ENCODE data around the gene ATG10. TPM values are rescaled to one million over a fixed set of nuclear protein-coding genes. Genes with fewer than 3 reads are reported as not detected.
"Not testable (repeated sequence)": the region's sequence is repeated elsewhere in the genome, so short reads cannot be mapped to it uniquely, and the experiment has no call there.

The ATG10 gene
- total RNA-seq, 4 donors from 2014 or later, result 6.0 to 16.4 (median 10.2) TPM

GRCh38 chr5:82050955-82051354, 79.1 kb downstream of the ATG10 start:
- Histone ChIP-seq H3K36me3 (no peaks in the 10 kb centered on the region), H3K27ac (no peak overlapping the region), H3K4me1 (peaks cover 0 to 5% (median 0%) of the 10 kb centered on the region in 3 donors), H3K27me3 (no peaks in the 10 kb centered on the region), H3K9me3 (no peaks in the 10 kb centered on the region), H3K4me3 (no peak overlapping the region)
- 94 to 96% methylated on average over 4 of the region's 4 CpGs for WGBS, 2 donors (ENCODE audit: low coverage in 1 of 2)
- ATAC-seq, result no peak
- TF ChIP-seq POLR2AphosphoS5 (IDR thresholded peaks at IDR 0.05) (no peak), POLR2A (IDR thresholded peaks at IDR 0.05) (no peak), EP300 (IDR thresholded peaks at IDR 0.05) (no peak), CTCF (IDR thresholded peaks at IDR 0.05) (no peak)

DNA sequence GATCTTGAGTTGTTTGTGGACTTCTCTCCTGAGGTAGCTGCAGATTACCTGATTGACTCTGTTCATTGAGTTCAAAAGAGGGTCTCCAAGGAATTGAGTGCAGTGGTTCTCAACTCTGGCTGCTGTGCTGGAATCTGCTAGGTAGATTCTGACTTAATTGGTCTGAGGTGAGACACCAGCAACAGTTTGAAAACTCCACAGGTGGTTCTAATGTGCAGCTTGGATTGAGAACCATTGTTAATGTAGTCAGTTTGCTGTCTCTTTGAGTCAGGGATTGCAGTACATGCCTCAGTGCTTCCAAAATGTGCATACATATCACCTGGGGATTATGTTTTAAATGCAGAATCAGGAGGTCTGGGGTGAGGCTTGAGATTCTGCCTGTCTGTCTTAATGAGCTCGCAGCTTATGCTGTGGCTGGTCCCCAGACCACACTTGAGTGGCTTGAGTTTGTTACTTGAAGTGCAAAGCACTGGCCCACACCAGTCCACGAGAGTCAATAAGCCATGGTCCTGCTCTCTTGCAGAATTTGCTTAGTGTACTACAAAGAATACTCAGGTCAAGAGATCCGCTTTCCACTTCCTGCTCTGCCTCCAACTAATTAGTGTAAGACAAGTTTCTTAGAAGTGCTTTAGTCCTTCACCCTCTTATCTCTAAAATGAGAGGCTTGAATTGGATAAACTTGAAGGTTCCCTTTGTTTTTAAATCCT, 82.3 kb downstream of the ATG10 start:
- TF ChIP-seq EP300 (IDR thresholded peaks at IDR 0.05) (no peak), CTCF (IDR thresholded peaks at IDR 0.05) (no peak), POLR2A (IDR thresholded peaks at IDR 0.05) (no peak), POLR2AphosphoS5 (IDR thresholded peaks at IDR 0.05) (no peak)
- 100% methylated on average over 3 of the region's 3 CpGs; no CpG with 5 or more reads in 1 of the 2 donors for WGBS, 2 donors (ENCODE audit: low coverage in 1 of 2)
- H3K9me3 ChIP-seq, result no peaks in the 10 kb centered on the region
- H3K27me3 ChIP-seq, result no peaks in the 10 kb centered on the region
- no peak overlapping the region for H3K27ac ChIP-seq
- no peaks in the 10 kb centered on the region for H3K4me1 ChIP-seq
- no peaks in the 10 kb centered on the region for H3K36me3 ChIP-seq
- no peak overlapping the region for H3K4me3 ChIP-seq
- no peak for ATAC-seq

- Histone ChIP-seq H3K36me3 (no peaks in the 10 kb centered on the region), H3K9me3 (no peaks in the 10 kb centered on the region), H3K27ac (no peak overlapping the region), H3K4me1 (no peaks in the 10 kb centered on the region), H3K4me3 (no peak overlapping the region), H3K27me3 (no peaks in the 10 kb centered on the region)
- TF ChIP-seq POLR2AphosphoS5 (IDR thresholded peaks at IDR 0.05) (no peak), CTCF (IDR thresholded peaks at IDR 0.05) (no peak), EP300 (IDR thresholded peaks at IDR 0.05) (no peak), POLR2A (IDR thresholded peaks at IDR 0.05) (no peak)
- ATAC-seq, result no peak
Measured at GRCh38 chr5:82057051-82057450, 85.2 kb downstream of the ATG10 start.

DNA sequence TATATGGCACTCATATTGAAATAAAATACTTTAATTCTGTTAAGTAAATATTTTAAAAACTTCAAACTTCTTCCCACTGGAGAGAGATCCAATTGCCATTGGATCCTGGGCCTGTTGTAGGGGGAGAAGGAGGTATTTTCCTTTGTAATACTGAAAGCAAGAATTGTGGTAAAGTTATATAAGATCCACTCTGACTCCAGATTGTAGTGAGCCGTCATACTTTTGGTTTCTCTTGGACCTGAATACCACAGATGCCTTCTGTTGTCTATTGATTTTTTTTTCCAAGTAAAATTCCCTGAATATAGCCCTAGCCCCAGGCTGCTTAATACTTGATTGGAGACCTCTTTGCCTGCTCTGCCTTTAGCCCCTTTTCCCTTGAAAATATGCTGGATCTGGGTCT, 86.9 kb downstream of the ATG10 start:
- TF ChIP-seq CTCF (IDR thresholded peaks at IDR 0.05) (no peak), EP300 (IDR thresholded peaks at IDR 0.05) (no peak), POLR2A (IDR thresholded peaks at IDR 0.05) (no peak), POLR2AphosphoS5 (IDR thresholded peaks at IDR 0.05) (no peak)
- H3K4me1 ChIP-seq, result no peaks in the 10 kb centered on the region
- no peaks in the 10 kb centered on the region for H3K27me3 ChIP-seq
- no peaks in the 10 kb centered on the region for H3K36me3 ChIP-seq
- H3K9me3 ChIP-seq, result no peaks in the 10 kb centered on the region
- no peak overlapping the region for H3K27ac ChIP-seq
- WGBS, 2 donors (ENCODE audit: low coverage in 1 of 2), result 44 to 65% methylated on average over 1 of the region's 1 CpG
- H3K4me3 ChIP-seq, result no peak overlapping the region
- ATAC-seq, result no peak

DNA sequence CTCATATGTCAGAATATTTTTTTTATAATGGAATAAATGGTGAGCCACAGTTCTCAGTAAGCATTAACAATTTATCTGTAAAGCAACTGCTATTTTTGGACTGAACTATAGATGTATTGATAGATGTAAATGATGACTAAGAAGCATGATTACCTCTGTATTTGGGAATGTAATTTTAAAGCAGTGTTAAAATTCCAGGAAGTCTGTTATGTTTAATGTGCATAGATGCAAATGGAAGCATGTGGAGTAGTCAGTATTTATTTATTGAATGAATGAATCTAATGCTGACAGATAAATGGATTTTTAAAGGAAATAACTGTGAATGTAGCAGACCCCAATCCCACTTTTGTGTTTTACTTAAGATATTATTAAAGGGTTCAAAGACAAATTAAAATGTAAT, 95.0 kb downstream of the ATG10 start:
- Histone ChIP-seq H3K9me3 (no peaks in the 10 kb centered on the region), H3K36me3 (no peaks in the 10 kb centered on the region), H3K27ac (no peak overlapping the region), H3K4me1 (no peaks in the 10 kb centered on the region), H3K27me3 (no peaks in the 10 kb centered on the region), H3K4me3 (no peak overlapping the region)
- ATAC-seq, result no peak
- no peak for TF ChIP-seq CTCF (IDR thresholded peaks at IDR 0.05)
- no peak for TF ChIP-seq POLR2AphosphoS5 (IDR thresholded peaks at IDR 0.05)
- no peak for TF ChIP-seq EP300 (IDR thresholded peaks at IDR 0.05)
- no peak for TF ChIP-seq POLR2A (IDR thresholded peaks at IDR 0.05)

DNA sequence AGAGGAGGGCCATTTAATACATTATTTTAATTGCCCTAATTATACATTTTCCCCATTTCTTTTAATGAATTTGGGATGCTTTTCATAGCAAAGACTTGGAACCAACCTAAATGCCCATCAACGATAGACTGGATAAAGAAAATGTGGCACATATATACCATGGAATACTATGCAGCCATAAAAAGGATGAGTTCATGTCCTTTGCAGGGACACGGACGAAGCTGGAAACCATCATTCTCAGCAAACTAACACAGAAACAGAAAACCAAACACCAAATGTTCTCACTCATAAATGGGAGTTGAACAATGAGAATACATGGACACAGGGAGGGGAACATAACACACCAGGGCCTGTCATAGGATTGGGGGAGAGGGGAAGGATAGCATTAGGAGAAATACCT, 96.2 kb downstream of the ATG10 start:
- ATAC-seq, H3K4me3 ChIP-seq, H3K27me3 ChIP-seq, H3K9me3 ChIP-seq, H3K36me3 ChIP-seq, H3K4me1 ChIP-seq, H3K27ac ChIP-seq: not testable (repeated sequence)
- WGBS, 2 donors (ENCODE audit: low coverage in 1 of 2), result 91 to 94% methylated on average over 1 to 3 of the region's 3 CpGs

Data from gastroesophageal sphincter (tissue), 4 donors.